Ishikawa (cell line): ENCODE measurements around the gene TYSND1.

ENCODE experiments used
- CEBPB ChIP-seq: IDR thresholded peaks from 2 replicates; pipeline ENCODE4 v1.6.1; 2012
- CREB1 ChIP-seq: IDR thresholded peaks from 2 replicates; pipeline ENCODE4 v1.6.1; 2012; ENCODE audit warnings: low read depth
- EGR1 ChIP-seq: IDR thresholded peaks from 2 replicates; pipeline ENCODE4 v1.6.1; 2012
- EP300 ChIP-seq: IDR thresholded peaks from 2 replicates; pipeline ENCODE4 v1.6.1; 2012; ENCODE audit warnings: borderline replicate concordance
- RAD21 ChIP-seq: IDR thresholded peaks from 2 replicates; pipeline ENCODE4 v1.6.1; 2012; ENCODE audit warnings: low read depth
- TAF1 ChIP-seq: IDR thresholded peaks from 2 replicates; pipeline ENCODE4 v1.6.1; 2012; ENCODE audit warnings: low read depth, mild to moderate bottlenecking
- TCF12 ChIP-seq: IDR thresholded peaks from 2 replicates; pipeline ENCODE4 v1.6.1; 2012; ENCODE audit warnings: low read depth
- YY1 ChIP-seq: IDR thresholded peaks from 2 replicates; pipeline ENCODE4 v1.6.1; 2012; ENCODE audit warnings: low read depth
- ZBTB7A ChIP-seq: IDR thresholded peaks from 2 replicates; pipeline ENCODE4 v1.6.1; 2012; ENCODE audit warnings: low read depth
- TF ChIP-seq, protein P1 (sequence below): IDR thresholded peaks from 2 replicates; pipeline ENCODE4 v1.6.1; 2012
- TF ChIP-seq, protein P2 (sequence below): IDR thresholded peaks from 2 replicates; pipeline ENCODE4 v1.6.1; 2012; ENCODE audit warnings: low read depth, mild to moderate bottlenecking
- TF ChIP-seq, protein P3 (sequence below): IDR thresholded peaks from 2 replicates; pipeline ENCODE4 v1.6.1; 2012

DNA sequence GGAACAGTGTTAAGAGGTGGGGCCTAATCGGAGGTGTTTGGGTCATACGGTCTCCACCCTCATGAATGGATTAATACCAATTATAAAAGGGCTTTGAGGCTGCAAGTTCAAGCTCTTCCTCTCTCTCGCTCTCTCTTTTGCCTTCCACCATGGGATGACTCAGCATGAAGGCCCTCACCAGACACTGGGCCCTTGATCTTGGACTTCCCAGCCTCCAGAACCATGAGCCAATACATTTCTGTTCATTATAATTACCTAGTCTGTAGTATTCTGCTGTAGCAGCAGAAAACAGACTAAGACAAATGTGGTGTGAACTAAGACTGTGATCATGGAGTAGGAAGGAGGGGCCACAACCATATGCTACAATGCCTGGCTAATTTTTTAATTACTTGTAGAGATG is 21.6 kb downstream of the TYSND1 start:
- no peak for TF ChIP-seq EP300
- TF ChIP-seq ZBTB7A = no peak
- no peak for TF ChIP-seq TCF12
- TF ChIP-seq, protein P1, sequence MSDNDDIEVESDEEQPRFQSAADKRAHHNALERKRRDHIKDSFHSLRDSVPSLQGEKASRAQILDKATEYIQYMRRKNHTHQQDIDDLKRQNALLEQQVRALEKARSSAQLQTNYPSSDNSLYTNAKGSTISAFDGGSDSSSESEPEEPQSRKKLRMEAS = no peak
- no peak for TF ChIP-seq TAF1
- TF ChIP-seq RAD21 = no peak
- TF ChIP-seq YY1 = no peak
- no peak for TF ChIP-seq CREB1
- TF ChIP-seq EGR1 = no peak
- TF ChIP-seq, protein P2, sequence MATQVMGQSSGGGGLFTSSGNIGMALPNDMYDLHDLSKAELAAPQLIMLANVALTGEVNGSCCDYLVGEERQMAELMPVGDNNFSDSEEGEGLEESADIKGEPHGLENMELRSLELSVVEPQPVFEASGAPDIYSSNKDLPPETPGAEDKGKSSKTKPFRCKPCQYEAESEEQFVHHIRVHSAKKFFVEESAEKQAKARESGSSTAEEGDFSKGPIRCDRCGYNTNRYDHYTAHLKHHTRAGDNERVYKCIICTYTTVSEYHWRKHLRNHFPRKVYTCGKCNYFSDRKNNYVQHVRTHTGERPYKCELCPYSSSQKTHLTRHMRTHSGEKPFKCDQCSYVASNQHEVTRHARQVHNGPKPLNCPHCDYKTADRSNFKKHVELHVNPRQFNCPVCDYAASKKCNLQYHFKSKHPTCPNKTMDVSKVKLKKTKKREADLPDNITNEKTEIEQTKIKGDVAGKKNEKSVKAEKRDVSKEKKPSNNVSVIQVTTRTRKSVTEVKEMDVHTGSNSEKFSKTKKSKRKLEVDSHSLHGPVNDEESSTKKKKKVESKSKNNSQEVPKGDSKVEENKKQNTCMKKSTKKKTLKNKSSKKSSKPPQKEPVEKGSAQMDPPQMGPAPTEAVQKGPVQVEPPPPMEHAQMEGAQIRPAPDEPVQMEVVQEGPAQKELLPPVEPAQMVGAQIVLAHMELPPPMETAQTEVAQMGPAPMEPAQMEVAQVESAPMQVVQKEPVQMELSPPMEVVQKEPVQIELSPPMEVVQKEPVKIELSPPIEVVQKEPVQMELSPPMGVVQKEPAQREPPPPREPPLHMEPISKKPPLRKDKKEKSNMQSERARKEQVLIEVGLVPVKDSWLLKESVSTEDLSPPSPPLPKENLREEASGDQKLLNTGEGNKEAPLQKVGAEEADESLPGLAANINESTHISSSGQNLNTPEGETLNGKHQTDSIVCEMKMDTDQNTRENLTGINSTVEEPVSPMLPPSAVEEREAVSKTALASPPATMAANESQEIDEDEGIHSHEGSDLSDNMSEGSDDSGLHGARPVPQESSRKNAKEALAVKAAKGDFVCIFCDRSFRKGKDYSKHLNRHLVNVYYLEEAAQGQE = no peak
- TF ChIP-seq, protein P3, sequence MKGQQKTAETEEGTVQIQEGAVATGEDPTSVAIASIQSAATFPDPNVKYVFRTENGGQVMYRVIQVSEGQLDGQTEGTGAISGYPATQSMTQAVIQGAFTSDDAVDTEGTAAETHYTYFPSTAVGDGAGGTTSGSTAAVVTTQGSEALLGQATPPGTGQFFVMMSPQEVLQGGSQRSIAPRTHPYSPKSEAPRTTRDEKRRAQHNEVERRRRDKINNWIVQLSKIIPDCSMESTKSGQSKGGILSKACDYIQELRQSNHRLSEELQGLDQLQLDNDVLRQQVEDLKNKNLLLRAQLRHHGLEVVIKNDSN = no peak
- TF ChIP-seq CEBPB = no peak
